Endothelial cell of umbilical vein (primary cell): ENCODE data around the gene SERPINA12. TPM values are rescaled to one million over a fixed set of nuclear protein-coding genes. Genes with fewer than 3 reads are reported as not detected.

Experiments used
- BruUV-seq: library from RNA; stranded (reverse); fragments of 400-500 nt; replicated peaks from 2 replicates; lab custom pipeline; 2021; lab: Mats Ljungman, UMichigan
- CTCF ChIA-PET: fragments of 300-600, 350-600 bp; sonication (Branson Sonifier 250); formaldehyde crosslinking; loops from one replicate; lab custom pipeline; 2021; ENCODE audit warnings: antibody characterized with exemption, inconsistent platforms; lab: Charles Lee
- POLR2A ChIA-PET: fragments of 300-600, 350-600 bp; sonication (Branson Sonifier 250); formaldehyde crosslinking; loops from one replicate; lab custom pipeline; 2021; ENCODE audit warnings: antibody characterized with exemption, inconsistent platforms; lab: Charles Lee
- DNase-seq: peaks from one replicate; pipeline ENCODE4 v3.0.0-alpha.2; 2011; ENCODE audit warnings: low read depth, low spot score
- FAIRE-seq: peaks from 2 replicates; lab custom pipeline; 2011; peaks lifted over from hg19 to GRCh38; lab: Jason Lieb, UNC
- H2AFZ ChIP-seq: 2 replicates; pipeline ENCODE4 v1.6.0; 2012; ENCODE audit warnings: low read depth, low read length, control low read depth, inconsistent platforms
- H3K27ac ChIP-seq: 2 replicates; pipeline ENCODE4 v1.5.1; 2011; ENCODE audit warnings: low read depth, mild to moderate bottlenecking, control low read depth, low read length, moderate library complexity; ENCODE audit not compliant: insufficient read depth
- H3K27me3 ChIP-seq, 2 experiments: 2 replicates each; pipeline versions ENCODE4 v1.6.0 to v1.6.1; 2011; ENCODE audit warnings: low read length in 2 of 2, mixed read lengths in 1 of 2; ENCODE audit not compliant: control insufficient read depth in 2 of 2, insufficient read depth in 2 of 2
- H3K36me3 ChIP-seq, 2 experiments: 2 replicates in 1 of 2; 3 replicates in 1 of 2; pipeline ENCODE4 v1.5.1; 2011; ENCODE audit warnings: low read length in 2 of 2, mild to moderate bottlenecking in 1 of 2, moderate library complexity in 1 of 2; ENCODE audit not compliant: control insufficient read depth in 2 of 2, insufficient read depth in 2 of 2; ENCODE audit errors: extremely low read depth in 1 of 2
- H3K4me1 ChIP-seq: 3 replicates; pipeline ENCODE4 v1.5.1; 2011; ENCODE audit warnings: mild to moderate bottlenecking, low read length; ENCODE audit not compliant: control insufficient read depth, insufficient read depth; ENCODE audit errors: extremely low read depth
- H3K4me2 ChIP-seq: 2 replicates; pipeline ENCODE4 v1.6.1; 2011; ENCODE audit warnings: low read length, control low read depth, mixed read lengths; ENCODE audit not compliant: insufficient read depth
- H3K4me3 ChIP-seq, 3 experiments: fragments of 200-600 bp in 1 of 3; sonication (generic), shearing (Covaris generic) in 1 of 3; replicated peaks in 1 of 3; 2 replicates each; pipeline ENCODE4 v1.5.1; 2011 to 2016; ENCODE audit warnings: control low read depth in 3 of 3, low read length in 3 of 3, mild to moderate bottlenecking in 2 of 3, inconsistent platforms in 1 of 3, low read depth in 1 of 3, moderate library complexity in 1 of 3; ENCODE audit not compliant: insufficient read depth in 1 of 3
- H3K79me2 ChIP-seq: 2 replicates; pipeline ENCODE4 v1.6.0; 2012; ENCODE audit warnings: low read length, inconsistent platforms; ENCODE audit not compliant: control insufficient read depth, insufficient read depth
- H3K9ac ChIP-seq: replicated peaks from 2 replicates; pipeline ENCODE3; 2011; ENCODE audit warnings: low read length, control low read depth; ENCODE audit not compliant: insufficient read depth; ENCODE audit errors: extremely low read depth
- H3K9me1 ChIP-seq: replicated peaks from 3 replicates; pipeline ENCODE4 v1.6.0; 2011; ENCODE audit warnings: mild to moderate bottlenecking, low read length; ENCODE audit not compliant: control insufficient read depth, insufficient read depth; ENCODE audit errors: extremely low read depth
- H3K9me3 ChIP-seq: replicated peaks from 2 replicates; pipeline ENCODE4 v1.5.1; 2012; ENCODE audit warnings: low read length, inconsistent platforms; ENCODE audit not compliant: control insufficient read depth, insufficient read depth
- H4K20me1 ChIP-seq: replicated peaks from 2 replicates; pipeline ENCODE3; 2011; ENCODE audit warnings: mild to moderate bottlenecking, low read length; ENCODE audit not compliant: control insufficient read depth, insufficient read depth; ENCODE audit errors: extremely low read depth
- EZH2 ChIP-seq: IDR thresholded peaks from 2 replicates; pipeline ENCODE4 v1.6.1; 2012; ENCODE audit warnings: borderline replicate concordance, low read depth, mild to moderate bottlenecking, moderate library complexity, low read length, inconsistent platforms; ENCODE audit not compliant: severe bottlenecking
- FOS ChIP-seq: IDR thresholded peaks from 2 replicates; pipeline ENCODE4 v1.6.1; 2011; ENCODE audit warnings: mild to moderate bottlenecking, low read length, moderate library complexity, borderline replicate concordance; ENCODE audit not compliant: insufficient read depth
- GATA2 ChIP-seq: IDR thresholded peaks from 2 replicates; pipeline ENCODE4 v1.7.0; 2011; ENCODE audit warnings: low read depth, mild to moderate bottlenecking, moderate library complexity, mixed read lengths, low read length; ENCODE audit not compliant: insufficient read length, insufficient read depth
- JUN ChIP-seq: IDR thresholded peaks from 2 replicates; pipeline ENCODE4 v1.6.1; 2011; ENCODE audit warnings: borderline replicate concordance, low read depth; ENCODE audit not compliant: insufficient read length, insufficient read depth
- MYC ChIP-seq: IDR thresholded peaks from one replicate; pipeline ENCODE4 v1.6.1; 2011; ENCODE audit warnings: mild to moderate bottlenecking, low read depth, low read length
- POLR2A ChIP-seq: IDR thresholded peaks from 2 replicates; pipeline ENCODE4 v1.6.1; 2012; ENCODE audit warnings: low read depth, mild to moderate bottlenecking, control low read depth, low read length
- POLR2AphosphoS5 ChIP-seq: IDR thresholded peaks from 2 replicates; pipeline ENCODE4 v1.6.1; 2012; ENCODE audit warnings: low read depth, mild to moderate bottlenecking, control low read depth, low read length, moderate library complexity; ENCODE audit not compliant: insufficient read depth
- dilution Hi-C: fragments of 300-500 bp; cut with MboI; formaldehyde crosslinking; loops from one replicate; pipeline ENCODE4 v1.15.0; 2019; ENCODE audit warnings: low sequenced_read_pairs; ENCODE audit not compliant: extremely low pct_ligation_motif_present
- intact Hi-C: fragments of 100-400 bp; cut with micrococcal nuclease; formaldehyde crosslinking; loops from one replicate; pipeline ENCODE4 v1.10.0; 2022
- polyA plus RNA-seq, 4 experiments: library from polyadenylated mRNA; depleted of rRNA in 3 of 4; stranded (reverse) in 3 of 4; unstranded in 1 of 4; fragments of >200 nt; gene quantifications; 2 replicates each; pipeline versions ENCODE4 v1.2.1 to v1.2.3, GENCODE V29; 2011 to 2012; ENCODE audit warnings: missing spikeins in 1 of 4
- total RNA-seq: library from RNA; stranded (reverse); gene quantifications from 2 replicates; pipeline ENCODE4 v1.2.3, GENCODE V29; 2021
- TF ChIP-seq, protein P1 (sequence below): IDR thresholded peaks from 2 replicates; pipeline ENCODE4 v1.6.1; 2011; ENCODE audit not compliant: insufficient read depth, insufficient read length
- TF ChIP-seq, protein P2 (sequence below), 2 donors: IDR thresholded peaks; 1 replicate in 1 of 2; 2 replicates in 1 of 2; pipeline ENCODE4 v1.5.1; 2011; ENCODE audit warnings: low read length in 2 of 2, mild to moderate bottlenecking in 2 of 2, moderate library complexity in 2 of 2, control low read depth in 1 of 2, inconsistent platforms in 1 of 2, low read depth in 1 of 2; ENCODE audit not compliant: insufficient read depth in 1 of 2; ENCODE audit errors: extremely low read depth in 1 of 2

The SERPINA12 gene
- total and polyA plus RNA-seq, 2 donors (not counting 3 experiments of a cell fraction or from before 2014, with no cell fraction given) = not detected

DNA sequence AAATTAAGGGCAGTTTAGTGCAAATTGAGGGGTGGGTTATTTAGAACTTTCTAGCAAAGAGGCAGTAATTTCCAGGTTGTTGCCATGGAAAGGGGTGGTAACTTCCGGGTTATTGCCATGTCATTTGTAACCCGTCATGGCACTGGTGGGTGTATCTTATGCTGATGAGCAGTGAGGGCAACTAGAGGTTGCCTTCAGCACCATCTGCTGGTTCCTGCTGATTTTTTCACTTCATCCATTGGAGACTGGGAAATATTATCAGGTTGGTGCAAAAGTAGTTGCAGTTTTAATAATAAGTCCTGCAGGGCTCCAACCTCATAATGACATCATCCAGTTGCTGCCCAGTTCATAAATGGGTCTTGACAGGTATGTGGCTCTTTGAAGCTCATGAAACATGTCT lies 27.6 kb upstream of the SERPINA12 start:
- POLR2A ChIA-PET = no interaction called here
- no peaks in the 10 kb centered on the region for H3K79me2 ChIP-seq
- H3K27ac ChIP-seq = no peak overlapping the region
- H3K9me3 ChIP-seq = no peaks in the 10 kb centered on the region
- no peaks in the 10 kb centered on the region for H4K20me1 ChIP-seq
- no peak for DNase-seq
- CTCF ChIA-PET = interaction anchor here (0.7 kb wide), 1 partner anchor 12 kb away, joined by 3 read pairs; no protein-coding TSS in a partner anchor
- no peak overlapping the region for H3K9ac ChIP-seq
- no peaks in the 10 kb centered on the region for H3K36me3 ChIP-seq
- no peaks in the 10 kb centered on the region for H3K9me1 ChIP-seq
- BruUV-seq = no TSS peak
- no peak for FAIRE-seq
- intact Hi-C loops = no loop called here
- no peak overlapping the region for H3K4me2 ChIP-seq
- peaks cover 10% of the 10 kb centered on the region for H3K4me1 ChIP-seq
- no peak overlapping the region for H2AFZ ChIP-seq
- dilution Hi-C loops = no loop called here
- H3K4me3 ChIP-seq = no peak overlapping the region
- no peaks in the 10 kb centered on the region for H3K27me3 ChIP-seq
- TF ChIP-seq, protein P1, sequence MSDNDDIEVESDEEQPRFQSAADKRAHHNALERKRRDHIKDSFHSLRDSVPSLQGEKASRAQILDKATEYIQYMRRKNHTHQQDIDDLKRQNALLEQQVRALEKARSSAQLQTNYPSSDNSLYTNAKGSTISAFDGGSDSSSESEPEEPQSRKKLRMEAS = no peak
- TF ChIP-seq POLR2A = no peak

DNA sequence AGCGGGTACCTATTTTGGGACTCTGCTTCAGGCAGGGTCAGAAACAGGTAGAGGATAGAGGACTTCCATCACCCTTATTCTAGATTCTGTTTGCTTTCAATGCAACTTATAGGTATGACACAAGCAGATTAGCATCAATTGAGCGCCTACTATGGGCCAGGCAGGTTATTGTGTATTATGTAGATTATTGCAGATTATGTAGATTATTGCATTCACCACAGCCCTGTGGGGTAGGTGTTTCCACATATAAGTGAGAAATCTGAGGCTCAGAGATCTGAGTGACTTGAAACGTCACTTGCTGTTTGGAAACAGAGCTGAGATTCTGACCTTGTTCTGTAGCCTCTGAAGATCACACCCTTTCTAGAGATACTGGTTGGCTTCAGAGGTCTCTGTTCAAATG lies 26.2 kb upstream of the SERPINA12 start:
- Histone ChIP-seq H3K9ac (no peak overlapping the region), H4K20me1 (no peaks in the 10 kb centered on the region), H3K4me2 (no peak overlapping the region), H2AFZ (no peak overlapping the region), H3K27ac (no peak overlapping the region), H3K9me1 (no peaks in the 10 kb centered on the region), H3K9me3 (no peaks in the 10 kb centered on the region), H3K79me2 (no peaks in the 10 kb centered on the region), H3K27me3 (no peaks in the 10 kb centered on the region), H3K36me3 (no peaks in the 10 kb centered on the region), H3K4me1 (peaks cover 4% of the 10 kb centered on the region), H3K4me3 (no peak overlapping the region)
- BruUV-seq = no TSS peak
- intact Hi-C loops (no loop called here), dilution Hi-C loops (no loop called here)
- CTCF ChIA-PET = interaction anchor here (1.0 kb wide), 1 partner anchor 112 kb away, joined by 3 read pairs; no protein-coding TSS in a partner anchor
- FAIRE-seq (no peak), DNase-seq (no peak)
- TF ChIP-seq, protein P1 = no peak
- no peak for TF ChIP-seq POLR2A
- TF ChIP-seq EZH2 = no peak
- TF ChIP-seq JUN = no peak
- TF ChIP-seq POLR2AphosphoS5 = no peak
- no peak for TF ChIP-seq MYC
- TF ChIP-seq, protein P2, sequence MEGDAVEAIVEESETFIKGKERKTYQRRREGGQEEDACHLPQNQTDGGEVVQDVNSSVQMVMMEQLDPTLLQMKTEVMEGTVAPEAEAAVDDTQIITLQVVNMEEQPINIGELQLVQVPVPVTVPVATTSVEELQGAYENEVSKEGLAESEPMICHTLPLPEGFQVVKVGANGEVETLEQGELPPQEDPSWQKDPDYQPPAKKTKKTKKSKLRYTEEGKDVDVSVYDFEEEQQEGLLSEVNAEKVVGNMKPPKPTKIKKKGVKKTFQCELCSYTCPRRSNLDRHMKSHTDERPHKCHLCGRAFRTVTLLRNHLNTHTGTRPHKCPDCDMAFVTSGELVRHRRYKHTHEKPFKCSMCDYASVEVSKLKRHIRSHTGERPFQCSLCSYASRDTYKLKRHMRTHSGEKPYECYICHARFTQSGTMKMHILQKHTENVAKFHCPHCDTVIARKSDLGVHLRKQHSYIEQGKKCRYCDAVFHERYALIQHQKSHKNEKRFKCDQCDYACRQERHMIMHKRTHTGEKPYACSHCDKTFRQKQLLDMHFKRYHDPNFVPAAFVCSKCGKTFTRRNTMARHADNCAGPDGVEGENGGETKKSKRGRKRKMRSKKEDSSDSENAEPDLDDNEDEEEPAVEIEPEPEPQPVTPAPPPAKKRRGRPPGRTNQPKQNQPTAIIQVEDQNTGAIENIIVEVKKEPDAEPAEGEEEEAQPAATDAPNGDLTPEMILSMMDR (IDR thresholded peaks at IDR 0.05; ENCODE audit: extremely low read depth in 1 of 2, insufficient read depth in 1 of 2, low read depth in 1 of 2, low read length in 2 of 2) = no peak
- no peak for TF ChIP-seq GATA2
- no peak for TF ChIP-seq FOS
- POLR2A ChIA-PET = no interaction called here
